Nephron progenitor cell (in vitro differentiated cells): ENCODE data around the gene ARHGEF26.

ENCODE experiments used
- DNase-seq: peaks from one replicate; pipeline ENCODE4 v3.0.0; 2021
- H3K27ac Mint-ChIP-seq: 2 replicates; pipeline ENCODE4 v1.8.0; 2021; ENCODE audit warnings: mild to moderate bottlenecking, moderate library complexity, mixed read lengths
- H3K27me3 Mint-ChIP-seq: 2 replicates; pipeline ENCODE4 v1.8.0; 2021; ENCODE audit warnings: mild to moderate bottlenecking, low read depth, mixed read lengths; ENCODE audit not compliant: poor library complexity
- H3K36me3 Mint-ChIP-seq: 2 replicates; pipeline ENCODE4 v1.8.0; 2021; ENCODE audit warnings: low read depth, mixed read lengths
- H3K4me1 Mint-ChIP-seq: 2 replicates; pipeline ENCODE4 v1.8.0; 2021; ENCODE audit warnings: mixed read lengths
- H3K4me3 Mint-ChIP-seq: 2 replicates; pipeline ENCODE4 v1.8.0; 2021; ENCODE audit warnings: mild to moderate bottlenecking, moderate library complexity, mixed read lengths
- H3K9me3 Mint-ChIP-seq: 2 replicates; pipeline ENCODE4 v1.8.0; 2021; ENCODE audit warnings: mild to moderate bottlenecking, moderate library complexity, mixed read lengths
- TF ChIP-seq, protein P1 (sequence below): fragments of 200-600 bp; sonication (generic); IDR thresholded peaks from 2 replicates; pipeline ENCODE4 v1.5.0; 2021; ENCODE audit warnings: antibody characterized with exemption

ARHGEF26 gene

DNA sequence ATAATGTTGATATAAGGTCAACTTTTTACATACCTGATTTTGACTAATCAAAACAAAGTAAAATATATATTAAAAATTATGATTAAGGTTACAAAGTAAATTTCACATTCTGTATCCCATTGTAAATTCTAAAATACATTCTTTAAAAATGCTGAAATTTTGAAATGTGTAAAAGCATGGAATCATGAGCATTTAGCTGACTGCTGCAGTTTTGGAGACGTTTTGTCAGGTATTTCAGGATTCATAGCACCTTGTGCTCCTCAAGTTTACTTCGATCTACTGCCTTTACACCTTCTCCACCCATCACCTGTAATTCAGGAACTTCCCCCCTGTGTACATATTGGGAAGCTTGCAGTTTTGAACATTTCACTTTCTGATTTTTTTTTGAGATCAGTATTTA, 71.0 kb downstream of the ARHGEF26 start:
- DNase-seq, result no peak
- Mint-ChIP-seq H3K9me3 (no peaks in the 10 kb centered on the region), H3K27me3 (peaks cover 3% of the 10 kb centered on the region), H3K27ac (no peak overlapping the region), H3K4me3 (no peak overlapping the region), H3K36me3 (peaks cover 10% of the 10 kb centered on the region), H3K4me1 (peaks cover 17% of the 10 kb centered on the region)
- TF ChIP-seq, protein P1, sequence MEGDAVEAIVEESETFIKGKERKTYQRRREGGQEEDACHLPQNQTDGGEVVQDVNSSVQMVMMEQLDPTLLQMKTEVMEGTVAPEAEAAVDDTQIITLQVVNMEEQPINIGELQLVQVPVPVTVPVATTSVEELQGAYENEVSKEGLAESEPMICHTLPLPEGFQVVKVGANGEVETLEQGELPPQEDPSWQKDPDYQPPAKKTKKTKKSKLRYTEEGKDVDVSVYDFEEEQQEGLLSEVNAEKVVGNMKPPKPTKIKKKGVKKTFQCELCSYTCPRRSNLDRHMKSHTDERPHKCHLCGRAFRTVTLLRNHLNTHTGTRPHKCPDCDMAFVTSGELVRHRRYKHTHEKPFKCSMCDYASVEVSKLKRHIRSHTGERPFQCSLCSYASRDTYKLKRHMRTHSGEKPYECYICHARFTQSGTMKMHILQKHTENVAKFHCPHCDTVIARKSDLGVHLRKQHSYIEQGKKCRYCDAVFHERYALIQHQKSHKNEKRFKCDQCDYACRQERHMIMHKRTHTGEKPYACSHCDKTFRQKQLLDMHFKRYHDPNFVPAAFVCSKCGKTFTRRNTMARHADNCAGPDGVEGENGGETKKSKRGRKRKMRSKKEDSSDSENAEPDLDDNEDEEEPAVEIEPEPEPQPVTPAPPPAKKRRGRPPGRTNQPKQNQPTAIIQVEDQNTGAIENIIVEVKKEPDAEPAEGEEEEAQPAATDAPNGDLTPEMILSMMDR, result no peak

DNA sequence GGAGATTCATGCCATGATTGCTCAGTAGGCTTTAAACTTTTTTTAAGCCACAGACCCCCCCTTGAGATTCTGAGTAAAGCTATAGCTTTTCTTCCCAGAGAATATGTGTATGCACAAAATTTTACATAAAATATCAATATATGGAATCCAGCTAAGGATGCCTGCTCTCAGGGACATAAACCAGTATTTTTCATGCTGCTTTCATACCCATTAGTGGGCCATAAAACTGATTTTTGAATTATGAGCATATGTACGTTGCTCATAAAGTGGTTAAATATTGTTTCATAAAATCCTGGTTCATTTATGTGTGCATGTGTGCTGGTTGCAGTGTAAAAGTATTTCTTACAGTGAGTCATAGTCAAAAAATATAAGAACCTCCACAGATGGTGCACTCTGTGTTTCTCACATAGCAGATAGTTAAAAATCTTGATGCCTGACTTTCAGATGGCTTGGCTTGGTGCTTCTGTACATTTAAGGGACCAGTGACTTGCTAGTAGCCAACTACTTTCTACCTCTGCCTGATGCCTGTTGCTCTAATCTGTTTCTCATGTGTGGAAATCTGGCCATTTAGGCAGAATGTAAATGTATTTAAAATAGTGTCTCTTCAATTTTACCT, 71.9 kb downstream of the ARHGEF26 start:
- peaks cover 14% of the 10 kb centered on the region for H3K36me3 Mint-ChIP-seq
- peaks cover 10% of the 10 kb centered on the region for H3K4me1 Mint-ChIP-seq
- no peaks in the 10 kb centered on the region for H3K9me3 Mint-ChIP-seq
- H3K4me3 Mint-ChIP-seq, result no peak overlapping the region
- H3K27me3 Mint-ChIP-seq, result peaks cover 3% of the 10 kb centered on the region
- TF ChIP-seq, protein P1, result no peak
- no peak for DNase-seq
- H3K27ac Mint-ChIP-seq, result no peak overlapping the region

DNA sequence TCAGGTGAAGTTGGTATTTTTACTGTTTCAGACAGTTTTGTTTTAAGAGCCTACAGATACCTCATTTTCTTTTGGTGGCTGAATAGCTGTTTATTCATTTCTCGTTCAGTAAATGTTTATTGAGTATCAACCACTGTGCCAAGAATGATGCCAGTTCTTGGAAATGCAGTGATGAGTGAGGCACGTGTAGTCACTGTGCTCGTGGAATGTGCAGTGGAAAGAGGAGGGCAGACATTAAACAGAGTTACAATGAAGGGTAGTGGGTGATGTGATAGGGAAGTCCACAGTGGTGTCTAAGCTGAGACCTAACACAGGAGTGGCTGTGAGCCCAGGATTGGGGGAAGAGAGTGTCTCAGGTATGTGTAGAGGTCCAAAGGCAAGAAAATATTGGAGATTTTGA, 73.7 kb downstream of the ARHGEF26 start:
- TF ChIP-seq, protein P1, result no peak
- H3K4me1 Mint-ChIP-seq, result no peaks in the 10 kb centered on the region
- H3K27ac Mint-ChIP-seq, result no peak overlapping the region
- peaks cover 28% of the 10 kb centered on the region for H3K36me3 Mint-ChIP-seq
- peaks cover 6% of the 10 kb centered on the region for H3K9me3 Mint-ChIP-seq
- DNase-seq, result no peak
- no peak overlapping the region for H3K4me3 Mint-ChIP-seq
- H3K27me3 Mint-ChIP-seq, result no peaks in the 10 kb centered on the region

DNA sequence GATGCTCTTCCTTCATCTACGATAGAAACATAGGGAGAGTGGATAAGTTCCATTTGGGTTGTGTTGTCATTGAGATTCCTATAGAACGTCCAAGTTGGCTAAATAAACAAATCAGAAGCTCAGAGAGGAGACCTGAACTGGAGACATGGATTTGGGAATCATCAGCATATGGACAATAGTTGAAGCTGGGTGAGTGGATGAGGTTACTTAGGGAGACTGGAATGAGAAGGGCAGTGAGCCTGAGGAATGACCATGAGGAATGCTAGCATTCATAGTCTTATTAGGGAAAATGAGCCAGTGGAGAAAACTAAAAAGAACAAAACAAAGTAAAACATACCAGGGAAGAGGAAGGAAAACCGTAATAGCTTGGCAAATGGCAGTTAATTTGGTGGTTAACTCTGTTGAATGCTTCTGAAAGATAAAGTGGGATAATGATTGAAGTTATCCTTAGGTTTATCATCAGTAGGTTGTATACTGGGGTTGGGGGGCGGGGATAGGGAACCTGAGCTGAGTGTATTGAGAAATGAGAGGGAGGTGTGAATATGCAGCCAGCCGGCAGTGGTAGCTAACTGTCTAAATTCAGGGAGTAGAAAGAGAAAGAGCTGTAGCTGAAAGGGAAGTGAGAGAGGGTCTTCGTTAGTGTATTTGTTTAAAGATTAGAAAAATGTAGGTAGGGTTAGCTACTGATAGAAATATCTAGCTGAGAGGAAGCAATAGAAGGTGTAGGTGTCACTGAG, 74.6 kb downstream of the ARHGEF26 start:
- TF ChIP-seq, protein P1, result no peak
- Mint-ChIP-seq H3K9me3 (peaks cover 12% of the 10 kb centered on the region), H3K36me3 (peaks cover 37% of the 10 kb centered on the region), H3K27ac (no peak overlapping the region), H3K27me3 (no peaks in the 10 kb centered on the region), H3K4me1 (no peaks in the 10 kb centered on the region), H3K4me3 (no peak overlapping the region)
- no peak for DNase-seq

DNA sequence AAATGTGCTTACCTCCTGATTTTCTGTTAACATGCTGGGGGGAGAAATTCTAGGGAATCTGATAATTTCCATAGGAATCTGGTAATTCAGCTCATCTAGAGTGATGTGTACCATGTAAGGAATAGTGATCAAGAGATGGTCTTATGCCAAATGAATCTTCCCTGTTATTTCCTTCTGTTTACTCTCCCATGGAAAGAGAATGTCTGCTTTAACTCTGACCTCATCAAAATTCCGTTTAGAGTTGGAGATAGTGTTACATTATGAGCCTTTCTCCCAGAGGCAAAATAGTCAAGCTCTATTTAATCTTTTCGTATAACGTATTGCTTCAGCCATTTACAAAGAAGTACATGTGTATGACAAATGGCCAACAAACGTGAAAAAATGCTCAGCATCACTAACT, 76.6 kb downstream of the ARHGEF26 start:
- Mint-ChIP-seq H3K36me3 (peaks cover 42% of the 10 kb centered on the region), H3K4me3 (no peak overlapping the region), H3K27ac (no peak overlapping the region), H3K27me3 (no peaks in the 10 kb centered on the region), H3K4me1 (no peaks in the 10 kb centered on the region), H3K9me3 (peaks cover 16% of the 10 kb centered on the region)
- TF ChIP-seq, protein P1, result no peak
- no peak for DNase-seq

DNA sequence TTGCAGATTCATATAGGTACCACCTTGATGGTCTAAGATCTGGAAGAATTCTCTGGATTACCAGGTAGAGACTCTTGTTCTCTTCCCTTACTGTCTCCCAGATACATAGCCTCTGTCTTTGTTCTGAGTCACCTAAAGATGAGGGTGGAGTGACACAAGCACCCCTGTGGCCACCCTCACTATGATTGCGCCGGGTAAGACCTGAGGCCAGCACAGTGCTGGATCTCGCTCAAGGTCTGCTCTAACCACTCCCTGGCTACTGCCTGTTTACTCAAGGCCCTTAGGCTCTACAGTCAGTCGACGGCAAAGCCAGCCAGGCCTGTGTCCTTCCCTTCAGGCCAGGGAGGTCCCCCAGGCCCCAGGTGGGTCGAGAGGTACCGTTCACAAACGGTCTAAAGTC, 88.3 kb downstream of the ARHGEF26 start:
- Mint-ChIP-seq H3K4me1 (no peaks in the 10 kb centered on the region), H3K27ac (no peak overlapping the region), H3K4me3 (no peak overlapping the region), H3K36me3 (peaks cover 87% of the 10 kb centered on the region), H3K9me3 (peaks cover 68% of the 10 kb centered on the region), H3K27me3 (no peaks in the 10 kb centered on the region)
- TF ChIP-seq, protein P1, result no peak
- no peak for DNase-seq
